Breast epithelium (tissue), 3 donors: ENCODE data around the gene RIPOR1.

Experiments used
- POLR2A ChIP-seq: fragments of 450-650 bp; IDR thresholded peaks from one replicate; pipeline ENCODE4 v1.6.1; 2016; ENCODE audit warnings: antibody characterized with exemption, mild to moderate bottlenecking, moderate library complexity
- POLR2AphosphoS5 ChIP-seq, 3 donors: sonication (generic); formaldehyde crosslinking; IDR thresholded peaks; one replicate each; pipeline ENCODE4 v1.6.1; 2017; ENCODE audit warnings: antibody characterized with exemption in 3 of 3
- TF ChIP-seq, protein P1 (sequence below), 3 donors: fragments of 450-650 bp; IDR thresholded peaks; one replicate each; pipeline ENCODE4 v1.5.1; 2016 to 2017; ENCODE audit warnings: antibody characterized with exemption in 3 of 3, mild to moderate bottlenecking in 3 of 3, moderate library complexity in 3 of 3

DNA sequence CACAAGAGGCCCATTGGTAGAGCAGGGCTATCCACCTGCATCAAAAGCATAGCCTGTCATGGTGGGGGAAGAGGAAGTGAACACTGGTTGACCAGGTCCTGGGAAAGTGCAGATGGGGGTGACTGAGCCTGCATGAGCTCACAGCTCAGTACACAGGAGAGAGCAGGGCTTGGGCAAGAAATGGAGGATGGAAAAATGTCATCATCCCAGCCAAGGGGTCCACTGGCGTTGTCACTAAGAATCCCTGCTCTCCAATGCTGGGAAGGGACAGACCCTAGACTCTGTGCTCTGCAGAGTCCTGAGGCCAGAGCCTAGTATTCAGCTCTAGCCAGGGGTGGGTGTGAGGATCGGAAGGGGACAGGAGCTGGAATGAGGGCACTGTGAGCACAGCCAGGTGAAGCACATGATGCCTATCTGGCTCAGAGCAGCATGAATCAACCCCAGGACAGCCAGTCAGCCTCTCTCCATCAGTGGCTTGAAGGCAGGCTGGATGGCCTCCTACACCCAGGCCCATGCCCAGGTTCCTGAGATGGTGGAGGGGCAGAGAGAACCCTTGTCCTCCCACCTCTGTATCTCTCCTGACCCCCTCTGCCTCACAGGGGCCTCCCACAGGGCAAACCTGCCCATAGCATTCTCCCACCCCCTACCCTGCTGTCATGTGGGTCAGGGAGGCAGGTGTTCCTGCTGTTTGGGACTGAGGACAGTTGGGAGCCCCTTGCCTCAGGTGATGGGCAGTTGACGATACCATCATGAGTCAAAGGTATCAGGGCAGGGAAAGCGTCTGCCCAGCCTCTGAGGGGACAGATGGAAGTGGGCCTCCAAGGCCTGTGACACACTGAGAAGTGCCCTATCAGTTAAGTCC is 19.9 kb downstream of the RIPOR1 start:
- TF ChIP-seq, protein P1, sequence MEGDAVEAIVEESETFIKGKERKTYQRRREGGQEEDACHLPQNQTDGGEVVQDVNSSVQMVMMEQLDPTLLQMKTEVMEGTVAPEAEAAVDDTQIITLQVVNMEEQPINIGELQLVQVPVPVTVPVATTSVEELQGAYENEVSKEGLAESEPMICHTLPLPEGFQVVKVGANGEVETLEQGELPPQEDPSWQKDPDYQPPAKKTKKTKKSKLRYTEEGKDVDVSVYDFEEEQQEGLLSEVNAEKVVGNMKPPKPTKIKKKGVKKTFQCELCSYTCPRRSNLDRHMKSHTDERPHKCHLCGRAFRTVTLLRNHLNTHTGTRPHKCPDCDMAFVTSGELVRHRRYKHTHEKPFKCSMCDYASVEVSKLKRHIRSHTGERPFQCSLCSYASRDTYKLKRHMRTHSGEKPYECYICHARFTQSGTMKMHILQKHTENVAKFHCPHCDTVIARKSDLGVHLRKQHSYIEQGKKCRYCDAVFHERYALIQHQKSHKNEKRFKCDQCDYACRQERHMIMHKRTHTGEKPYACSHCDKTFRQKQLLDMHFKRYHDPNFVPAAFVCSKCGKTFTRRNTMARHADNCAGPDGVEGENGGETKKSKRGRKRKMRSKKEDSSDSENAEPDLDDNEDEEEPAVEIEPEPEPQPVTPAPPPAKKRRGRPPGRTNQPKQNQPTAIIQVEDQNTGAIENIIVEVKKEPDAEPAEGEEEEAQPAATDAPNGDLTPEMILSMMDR (IDR thresholded peaks at IDR 0.05): no peak
- TF ChIP-seq POLR2AphosphoS5 (IDR thresholded peaks at IDR 0.05) (no peak), POLR2A (no peak)
